ENCODE results near the gene THSD4.
"Not testable (repeated sequence)": the region's sequence is repeated elsewhere in the genome, so short reads cannot be mapped to it uniquely, and the experiment has no call there.

THSD4 gene

DNA sequence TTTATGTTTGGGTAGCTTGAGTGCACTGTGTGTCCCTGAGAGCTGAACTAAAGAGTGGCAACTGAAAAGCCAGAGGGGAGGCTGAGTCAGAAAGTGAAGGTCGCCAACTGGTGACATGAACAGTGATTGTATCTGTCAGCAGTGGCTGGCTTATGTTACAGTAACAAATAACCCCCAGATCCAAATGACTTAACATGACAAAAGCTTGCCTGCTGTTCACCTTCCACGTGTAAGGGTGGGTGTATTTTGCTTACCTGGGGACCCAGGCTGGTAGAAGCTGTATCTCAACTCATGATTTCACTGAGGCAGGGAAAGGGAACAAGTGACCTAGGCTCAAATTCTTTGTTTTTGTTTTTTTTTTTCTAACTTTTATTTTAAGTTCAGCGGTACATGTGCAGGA, 147.3 kb downstream of the THSD4 start:
- TF ChIP-seq, protein P1, sequence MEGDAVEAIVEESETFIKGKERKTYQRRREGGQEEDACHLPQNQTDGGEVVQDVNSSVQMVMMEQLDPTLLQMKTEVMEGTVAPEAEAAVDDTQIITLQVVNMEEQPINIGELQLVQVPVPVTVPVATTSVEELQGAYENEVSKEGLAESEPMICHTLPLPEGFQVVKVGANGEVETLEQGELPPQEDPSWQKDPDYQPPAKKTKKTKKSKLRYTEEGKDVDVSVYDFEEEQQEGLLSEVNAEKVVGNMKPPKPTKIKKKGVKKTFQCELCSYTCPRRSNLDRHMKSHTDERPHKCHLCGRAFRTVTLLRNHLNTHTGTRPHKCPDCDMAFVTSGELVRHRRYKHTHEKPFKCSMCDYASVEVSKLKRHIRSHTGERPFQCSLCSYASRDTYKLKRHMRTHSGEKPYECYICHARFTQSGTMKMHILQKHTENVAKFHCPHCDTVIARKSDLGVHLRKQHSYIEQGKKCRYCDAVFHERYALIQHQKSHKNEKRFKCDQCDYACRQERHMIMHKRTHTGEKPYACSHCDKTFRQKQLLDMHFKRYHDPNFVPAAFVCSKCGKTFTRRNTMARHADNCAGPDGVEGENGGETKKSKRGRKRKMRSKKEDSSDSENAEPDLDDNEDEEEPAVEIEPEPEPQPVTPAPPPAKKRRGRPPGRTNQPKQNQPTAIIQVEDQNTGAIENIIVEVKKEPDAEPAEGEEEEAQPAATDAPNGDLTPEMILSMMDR (conservative IDR thresholded peaks at IDR 0.05), result no peak
- no peak overlapping the region for H3K27ac ChIP-seq

DNA sequence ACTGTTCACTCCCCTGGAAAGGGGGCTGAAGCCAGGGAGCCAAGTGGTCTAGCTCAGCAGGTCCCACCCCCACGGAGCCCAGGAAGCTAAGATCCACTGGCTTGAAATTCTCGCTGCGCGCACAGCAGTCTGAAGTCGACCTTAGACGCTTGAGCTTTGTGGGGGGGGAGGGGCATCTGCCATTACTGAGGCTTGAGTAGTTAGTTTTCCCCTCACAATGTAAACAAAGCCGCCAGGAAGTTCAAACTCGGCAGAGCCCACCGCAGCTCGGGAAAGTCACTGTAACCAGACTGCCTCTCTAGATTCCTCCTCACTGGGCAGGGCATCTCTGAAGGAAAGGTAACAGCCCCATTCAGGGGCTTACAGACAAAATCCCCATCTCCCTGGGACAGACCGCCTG, 150.3 kb downstream of the THSD4 start:
- H3K27ac ChIP-seq, result not testable (repeated sequence)

DNA sequence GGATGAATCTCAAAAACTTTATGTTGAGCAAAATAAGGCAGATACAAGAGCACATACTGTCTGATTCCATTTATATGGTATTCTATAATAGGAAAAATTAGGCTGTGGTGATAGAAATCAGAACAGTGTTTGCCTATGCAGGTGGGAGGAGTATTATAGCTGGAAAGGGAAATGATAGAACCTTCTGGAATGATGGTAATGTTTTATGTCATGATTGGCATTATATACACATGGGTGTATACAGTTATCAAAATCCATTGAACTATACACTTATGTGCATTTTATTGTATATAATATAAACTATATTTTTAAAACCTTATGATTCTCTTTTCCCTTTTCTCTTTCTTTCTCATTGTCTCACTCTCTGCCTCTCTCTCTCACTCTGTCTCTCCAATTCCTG, 156.1 kb downstream of the THSD4 start:
- TF ChIP-seq, protein P1 (conservative IDR thresholded peaks at IDR 0.05), result no peak
- H3K27ac ChIP-seq, result no peak overlapping the region

DNA sequence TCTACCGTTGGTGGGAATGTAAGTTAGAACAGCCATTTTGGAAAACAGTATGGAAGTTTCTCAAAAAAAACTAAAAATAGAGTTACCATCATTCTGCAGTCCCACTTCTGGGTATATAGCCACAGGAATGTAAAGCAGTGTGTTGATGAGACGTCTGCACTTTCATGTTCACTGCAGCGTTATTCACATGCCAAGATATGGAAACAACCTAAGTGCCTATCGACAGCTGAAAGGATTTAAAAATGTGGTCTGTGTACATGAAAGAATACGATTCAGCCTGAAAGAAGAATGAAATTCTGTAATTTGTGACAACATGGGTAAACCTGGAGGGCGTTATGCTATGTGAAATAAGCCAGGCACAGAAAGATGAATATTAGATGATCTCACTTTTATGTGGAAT, 157.7 kb downstream of the THSD4 start:
- no peak overlapping the region for H3K27ac ChIP-seq
- TF ChIP-seq, protein P1 (conservative IDR thresholded peaks at IDR 0.05), result no peak

DNA sequence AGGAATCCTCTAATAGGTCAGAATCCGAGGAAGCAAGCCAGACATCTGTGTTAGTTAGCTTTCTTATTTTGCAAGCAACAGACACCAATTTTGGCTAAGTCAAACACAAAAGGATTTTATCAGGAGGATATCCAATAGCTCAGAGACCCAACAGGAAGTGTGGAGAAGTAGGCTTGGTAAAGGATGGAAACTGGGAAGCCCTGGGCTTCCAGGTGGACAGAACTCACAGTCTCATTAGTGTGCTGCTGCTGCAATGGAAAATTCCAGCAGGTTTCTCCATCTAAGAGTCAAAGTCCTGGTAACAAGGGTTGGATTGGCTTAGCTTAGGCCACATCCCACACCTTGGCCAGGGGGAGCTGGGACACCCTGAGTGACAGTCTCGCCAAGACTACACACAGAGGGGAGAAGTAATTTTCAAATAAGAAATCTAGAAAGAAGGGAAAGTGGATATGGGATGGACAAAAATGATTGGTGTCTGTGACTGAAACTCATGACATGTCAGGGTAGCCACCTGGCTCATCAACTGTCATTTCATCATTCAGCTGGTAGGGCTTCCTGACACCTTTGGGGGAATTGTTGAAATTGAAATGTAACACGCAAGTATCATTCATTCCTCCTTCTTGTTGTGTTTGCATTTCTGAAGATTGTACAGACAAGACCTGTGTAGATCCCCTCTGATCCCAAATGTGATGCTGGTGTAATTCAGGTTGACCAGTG, 158.6 kb downstream of the THSD4 start:
- no peak overlapping the region for H3K27ac ChIP-seq
- TF ChIP-seq, protein P1 (conservative IDR thresholded peaks at IDR 0.05), result no peak

DNA sequence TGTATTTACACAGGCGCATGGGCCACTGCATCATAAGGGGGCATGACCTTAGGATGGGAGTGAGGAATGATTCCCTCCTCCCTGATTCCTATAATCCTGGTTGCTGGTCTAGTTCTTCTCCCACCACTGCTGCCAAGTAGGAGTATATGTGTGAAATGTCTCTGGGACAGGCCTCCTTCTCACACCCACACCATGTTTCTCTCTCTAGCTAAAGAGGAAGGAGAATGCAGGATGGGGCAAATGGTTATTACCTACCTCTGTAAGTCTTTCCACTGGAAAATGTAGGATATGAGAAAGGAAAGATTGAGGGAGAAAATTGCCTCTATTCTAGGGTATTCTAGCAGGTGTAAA, 159.2 kb downstream of the THSD4 start:
- H3K27ac ChIP-seq, result no peak overlapping the region
- TF ChIP-seq, protein P1 (conservative IDR thresholded peaks at IDR 0.05), result no peak

DNA sequence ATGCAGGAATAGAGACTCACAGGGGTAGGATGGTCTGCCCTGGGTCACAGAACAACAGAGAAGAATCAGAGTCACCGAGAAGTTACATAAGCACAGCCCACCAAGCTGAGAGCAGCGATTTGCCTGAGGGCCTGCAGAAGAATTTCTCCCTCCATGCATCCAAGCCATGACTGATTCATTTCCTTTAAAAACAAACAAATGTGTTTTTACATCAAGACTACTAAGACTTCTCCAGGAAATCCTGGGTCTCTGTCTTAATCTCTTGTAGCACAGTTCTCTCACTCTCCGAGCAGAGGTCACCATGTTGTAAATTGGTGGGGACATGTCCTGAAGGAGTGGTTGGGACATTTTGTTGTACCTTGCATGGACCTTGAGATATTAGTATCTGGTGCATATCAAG, 159.8 kb downstream of the THSD4 start:
- no peak overlapping the region for H3K27ac ChIP-seq
- TF ChIP-seq, protein P1 (conservative IDR thresholded peaks at IDR 0.05), result no peak

DNA sequence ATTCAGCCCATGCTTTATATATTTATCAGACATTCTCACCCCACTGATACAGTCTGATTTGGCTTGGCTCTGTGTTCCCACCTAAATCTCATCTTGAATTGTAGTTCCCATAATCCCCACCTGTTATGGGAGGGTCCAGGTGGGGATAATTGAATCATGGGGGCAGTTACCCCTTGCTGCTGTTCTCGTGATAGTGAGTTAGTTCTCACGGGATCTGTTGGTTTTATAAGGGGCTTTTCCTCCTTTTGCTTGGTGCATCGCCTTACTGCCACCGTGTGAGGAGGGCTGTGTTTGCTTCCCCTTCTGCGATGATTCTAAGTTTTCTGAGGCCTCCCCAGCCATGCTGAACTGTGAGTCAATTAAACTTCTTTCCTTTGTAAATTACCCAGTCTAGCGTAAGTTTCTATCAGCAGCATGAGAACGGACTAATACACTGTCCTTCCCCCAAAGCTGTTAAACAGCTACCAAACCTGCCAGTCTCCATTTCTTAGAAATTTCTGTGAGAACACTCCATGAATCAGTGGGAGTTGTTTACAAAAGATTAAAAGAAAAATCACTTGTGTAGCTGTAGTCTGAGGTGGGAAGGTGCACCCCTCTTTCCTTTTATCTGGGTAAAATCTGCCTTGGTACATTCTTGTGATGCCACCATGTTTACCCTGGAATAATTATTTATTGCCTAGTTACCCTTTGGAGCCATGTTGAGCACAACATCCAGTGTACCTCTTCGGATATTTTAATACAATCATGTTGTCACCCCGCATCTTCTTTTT, 160.5 kb downstream of the THSD4 start:
- TF ChIP-seq, protein P1 (conservative IDR thresholded peaks at IDR 0.05), result no peak
- no peak overlapping the region for H3K27ac ChIP-seq

All from VCaP (cell line).